NCI-H1105 (cell line): ENCODE measurements around the gene DENND4C.
"Not testable (repeated sequence)": the region's sequence is repeated elsewhere in the genome, so short reads cannot be mapped to it uniquely, and the experiment has no call there.

Source experiments
- DNase-seq: peaks from one replicate; lab custom pipeline; 2025; lab: John Stamatoyannopoulos, UW

The DENND4C gene

GRCh38 chr9:19410195-19410503 is 179.7 kb downstream of the DENND4C start:
- DNase-seq = no peak

- DNase-seq = no peak
Observed at GRCh38 chr9:19410594-19410993, 180.1 kb downstream of the DENND4C start.

- DNase-seq = no peak
Observed at GRCh38 chr9:19411316-19411715, 180.8 kb downstream of the DENND4C start.

GRCh38 chr9:19413456-19413855 is 183.0 kb downstream of the DENND4C start:
- not testable (repeated sequence) for DNase-seq

GRCh38 chr9:19416143-19416542 is 185.7 kb downstream of the DENND4C start:
- DNase-seq = no peak

GRCh38 chr9:19420877-19421276 is 190.4 kb downstream of the DENND4C start:
- DNase-seq = no peak
